Inflammatory macrophage (primary cell): ENCODE results near the gene CDC23.
A peak's percentile ranks its signal among the peaks of the same experiment; 100 is the strongest.
"Not testable (repeated sequence)": the region's sequence is repeated elsewhere in the genome, so short reads cannot be mapped to it uniquely, and the experiment has no call there.

Source experiments
- DNase-seq, 2 donors: peaks; one replicate each; pipeline ENCODE4 v3.0.0-alpha.2; 2020 to 2022
- total RNA-seq, 18 experiments: gene quantifications; one replicate each; lab custom pipeline; 2026; ENCODE audit warnings: mixed read lengths in 6 of 18, inconsistent platforms in 2 of 18; lab: John Stamatoyannopoulos, UW

Gene CDC23, protein sequence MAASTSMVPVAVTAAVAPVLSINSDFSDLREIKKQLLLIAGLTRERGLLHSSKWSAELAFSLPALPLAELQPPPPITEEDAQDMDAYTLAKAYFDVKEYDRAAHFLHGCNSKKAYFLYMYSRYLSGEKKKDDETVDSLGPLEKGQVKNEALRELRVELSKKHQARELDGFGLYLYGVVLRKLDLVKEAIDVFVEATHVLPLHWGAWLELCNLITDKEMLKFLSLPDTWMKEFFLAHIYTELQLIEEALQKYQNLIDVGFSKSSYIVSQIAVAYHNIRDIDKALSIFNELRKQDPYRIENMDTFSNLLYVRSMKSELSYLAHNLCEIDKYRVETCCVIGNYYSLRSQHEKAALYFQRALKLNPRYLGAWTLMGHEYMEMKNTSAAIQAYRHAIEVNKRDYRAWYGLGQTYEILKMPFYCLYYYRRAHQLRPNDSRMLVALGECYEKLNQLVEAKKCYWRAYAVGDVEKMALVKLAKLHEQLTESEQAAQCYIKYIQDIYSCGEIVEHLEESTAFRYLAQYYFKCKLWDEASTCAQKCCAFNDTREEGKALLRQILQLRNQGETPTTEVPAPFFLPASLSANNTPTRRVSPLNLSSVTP
- total RNA-seq = 16.5 to 73.6 (median 48.1) reads per million in 18 experiments

- DNase-seq = peak; percentile 98
Measured at GRCh38 chr5:138213161-138214029, at the start of gene CDC23. Gene CDC23, minus strand, starts transcription at chr5:138213323. Its CDS starts 11 bp downstream, at chr5:138213312.

DNA sequence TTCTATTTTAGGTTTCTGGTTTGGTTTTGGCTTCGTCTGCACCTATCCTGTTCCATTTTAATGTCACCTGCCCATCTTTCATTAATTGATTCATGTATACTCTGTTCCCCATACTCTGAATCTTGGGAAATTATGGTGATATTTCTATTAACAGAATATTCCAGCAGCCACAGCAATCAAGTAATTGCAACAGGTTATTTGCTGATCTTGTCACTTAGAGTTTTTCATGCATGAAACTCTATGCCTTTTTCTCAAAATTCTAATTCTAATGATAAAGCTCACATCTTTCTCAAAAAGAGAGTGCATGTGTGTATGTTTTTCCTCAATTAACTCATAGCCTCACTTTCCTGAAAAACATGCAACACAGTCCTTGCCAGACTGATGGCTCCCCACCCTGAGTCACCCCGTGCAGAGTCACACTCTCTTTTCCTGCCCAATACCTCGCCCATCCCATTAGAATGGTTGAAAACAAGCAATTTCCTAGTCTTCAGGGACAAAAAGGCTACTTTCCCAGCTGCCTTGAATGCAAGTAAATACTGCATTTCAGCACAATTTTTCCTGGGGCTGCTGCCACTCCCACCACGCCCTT lies 45.7 kb upstream of the CDC23 start:
- no peak for DNase-seq

GRCh38 chr5:138257583-138257982 lies 44.5 kb upstream of the CDC23 start:
- DNase-seq = no peak

DNA sequence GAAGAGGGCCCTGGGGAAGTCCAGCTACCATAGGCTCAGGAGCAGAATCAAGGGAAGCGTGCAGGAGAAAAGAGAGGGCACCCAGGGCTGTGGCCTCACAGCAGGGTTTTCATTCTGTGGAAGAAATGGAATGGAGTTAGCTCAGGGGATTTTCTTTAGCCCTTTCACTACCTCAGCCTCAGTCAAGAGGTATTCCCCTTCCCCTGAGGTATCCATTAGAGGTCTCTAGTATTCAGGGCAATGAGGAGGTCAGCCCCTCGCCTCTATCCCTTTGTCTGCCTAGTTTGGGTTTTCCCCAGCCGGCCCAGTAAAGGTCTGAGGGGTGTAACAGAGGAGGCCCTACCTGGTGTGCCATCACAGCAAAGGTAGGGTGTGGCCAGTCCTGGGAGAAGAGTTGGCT lies 39.8 kb upstream of the CDC23 start:
- DNase-seq = no peak

DNA sequence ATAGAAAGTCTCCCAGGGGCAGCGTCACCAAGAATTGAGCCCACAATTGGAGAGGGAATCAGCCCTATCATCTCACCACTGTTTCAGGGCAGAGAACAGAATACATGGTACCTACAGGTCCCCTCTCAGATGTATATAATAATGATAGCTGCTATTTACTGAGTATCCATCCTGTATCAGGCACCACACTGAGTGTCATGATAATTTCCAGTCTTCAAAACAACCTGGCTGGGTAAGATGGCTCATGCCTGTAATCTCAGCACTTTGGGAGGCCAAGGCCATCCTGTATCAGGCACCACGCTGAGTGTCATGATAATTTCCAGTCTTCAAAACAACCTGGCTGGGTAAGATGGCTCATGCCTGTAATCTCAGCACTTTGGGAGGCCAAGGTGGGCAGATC lies 34.7 kb upstream of the CDC23 start:
- DNase-seq = not testable (repeated sequence)

DNA sequence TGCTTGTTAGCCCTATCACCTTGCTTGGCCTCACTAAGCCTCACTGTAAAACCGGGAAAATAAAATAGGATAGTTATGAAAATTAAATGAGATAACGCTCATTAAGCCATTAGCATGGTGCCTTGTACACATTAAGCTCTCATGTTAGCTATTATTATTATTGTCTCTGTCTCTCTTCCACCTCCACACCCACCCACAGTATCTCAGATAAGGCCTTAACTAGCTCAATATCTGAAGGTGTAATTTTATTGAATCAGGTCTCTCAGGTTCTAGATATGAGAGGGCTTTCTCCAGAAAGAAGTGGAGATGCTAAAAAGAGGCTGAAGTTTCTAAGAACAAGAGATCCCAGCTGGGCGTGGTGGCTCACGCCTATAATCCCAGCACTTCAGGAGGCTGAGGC lies 33.7 kb upstream of the CDC23 start:
- no peak for DNase-seq

DNA sequence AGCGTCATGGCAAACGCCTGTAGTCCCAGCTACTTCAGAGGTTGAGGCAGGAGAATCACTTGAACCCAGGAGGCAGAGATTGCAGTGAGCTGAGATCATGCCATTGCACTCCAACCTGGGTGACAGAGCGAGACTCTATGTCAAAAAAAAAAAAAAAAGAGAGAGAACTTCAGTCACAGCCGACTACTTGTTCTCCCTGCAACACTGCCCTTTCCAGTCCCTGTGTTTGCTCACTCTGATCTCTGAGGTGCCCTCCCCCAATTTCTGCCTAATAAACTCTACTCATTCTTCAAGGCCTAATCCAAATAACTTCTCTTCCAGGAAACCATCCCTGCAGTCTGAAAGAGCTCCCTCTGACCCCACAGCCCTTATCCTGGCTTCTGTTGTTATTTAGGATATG lies 33.2 kb upstream of the CDC23 start:
- no peak for DNase-seq

DNA sequence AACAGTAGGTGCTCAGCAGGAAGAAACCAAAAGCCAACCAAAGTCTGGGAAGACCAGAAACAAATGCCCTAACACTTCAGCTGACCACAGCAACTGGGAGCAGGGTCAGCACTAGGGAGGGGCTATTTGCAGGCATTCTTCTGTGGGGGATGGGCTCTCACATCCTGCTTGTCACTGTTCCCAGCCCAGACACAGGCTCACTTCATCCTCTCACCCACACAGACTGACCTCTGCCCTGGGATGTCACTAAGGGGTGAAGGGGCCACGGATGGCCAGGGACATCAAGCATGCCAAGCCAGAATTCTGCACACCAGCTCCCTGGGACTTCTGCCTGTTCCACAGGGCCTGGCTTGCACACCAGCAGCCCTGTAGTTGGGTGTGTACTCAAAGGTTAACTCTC lies 32.6 kb upstream of the CDC23 start:
- no peak for DNase-seq

- DNase-seq = no peak
Measured at GRCh38 chr5:138243794-138244193, 30.7 kb upstream of the CDC23 start.

DNA sequence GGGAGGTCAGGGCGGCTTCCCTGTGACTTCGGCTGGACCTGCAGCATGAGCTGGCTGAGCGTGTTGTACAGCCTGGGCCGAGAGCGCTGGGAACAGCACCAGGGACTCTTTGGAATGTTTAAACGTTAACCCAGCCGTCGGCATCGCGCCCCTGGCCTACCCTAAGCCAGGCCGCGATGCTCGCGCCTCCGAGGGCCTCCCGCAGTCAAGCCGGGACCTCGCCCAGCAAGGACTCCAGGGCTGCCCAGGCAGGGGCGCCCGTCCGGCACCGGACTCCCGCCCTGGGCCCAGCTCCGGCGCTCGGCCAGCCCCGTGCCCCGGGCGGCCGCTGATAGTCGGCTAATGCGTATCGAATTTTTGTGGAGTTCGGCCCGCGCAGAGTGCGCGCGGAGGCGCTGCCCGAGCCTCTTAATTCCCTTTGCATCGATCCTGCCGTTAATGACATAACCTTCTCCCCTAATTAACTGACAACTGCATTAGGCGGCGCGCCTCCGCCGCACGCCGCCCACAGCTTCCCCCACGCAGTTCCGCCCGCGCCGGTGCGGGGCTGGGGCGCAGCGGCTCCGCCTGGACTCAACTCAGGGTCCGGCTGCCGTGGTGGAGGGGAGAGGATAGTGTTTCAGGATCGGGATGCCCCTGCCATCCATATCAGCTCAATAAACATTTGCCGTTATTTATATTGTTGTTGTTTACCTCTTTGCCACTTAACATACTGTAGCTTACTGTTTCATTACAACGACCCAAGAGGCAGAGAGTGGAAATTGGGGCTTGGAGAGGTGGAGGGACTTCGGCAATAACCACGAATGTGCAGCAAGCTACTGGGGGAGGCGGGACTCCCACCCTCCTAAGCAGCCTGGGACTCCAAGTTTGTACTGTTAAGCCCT lies 28.8 kb upstream of the CDC23 start:
- DNase-seq = no peak

- no peak for DNase-seq
Measured at GRCh38 chr5:138240650-138241385, 27.7 kb upstream of the CDC23 start.

- DNase-seq = no peak
Measured at GRCh38 chr5:138238034-138238433, 24.9 kb upstream of the CDC23 start.

- no peak for DNase-seq
Measured at GRCh38 chr5:138234651-138235050, 21.5 kb upstream of the CDC23 start.

GRCh38 chr5:138233280-138233679 lies 20.2 kb upstream of the CDC23 start:
- DNase-seq = no peak

GRCh38 chr5:138230981-138231589 lies 18.0 kb upstream of the CDC23 start:
- DNase-seq = no peak

GRCh38 chr5:138230261-138230660 lies 17.1 kb upstream of the CDC23 start:
- no peak for DNase-seq

DNA sequence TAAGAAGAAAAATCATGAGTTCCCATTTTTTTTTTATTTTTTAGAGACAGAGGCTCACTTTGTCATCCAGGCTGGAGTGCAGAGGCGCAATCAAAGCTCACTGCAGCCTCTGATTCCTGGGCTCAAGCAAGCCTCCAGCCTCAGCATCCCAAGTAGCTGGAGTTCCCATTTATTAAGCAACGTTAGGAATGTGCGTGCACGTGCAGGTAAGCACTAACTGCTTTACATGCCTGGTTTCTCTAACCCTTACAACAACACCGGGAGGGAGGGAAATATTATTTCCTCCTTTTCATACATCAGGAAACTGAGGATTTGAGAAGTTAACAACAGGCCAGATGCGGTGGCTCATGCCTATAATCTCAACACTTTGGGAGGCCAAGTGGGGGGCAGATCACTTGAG lies 16.3 kb upstream of the CDC23 start:
- no peak for DNase-seq

DNA sequence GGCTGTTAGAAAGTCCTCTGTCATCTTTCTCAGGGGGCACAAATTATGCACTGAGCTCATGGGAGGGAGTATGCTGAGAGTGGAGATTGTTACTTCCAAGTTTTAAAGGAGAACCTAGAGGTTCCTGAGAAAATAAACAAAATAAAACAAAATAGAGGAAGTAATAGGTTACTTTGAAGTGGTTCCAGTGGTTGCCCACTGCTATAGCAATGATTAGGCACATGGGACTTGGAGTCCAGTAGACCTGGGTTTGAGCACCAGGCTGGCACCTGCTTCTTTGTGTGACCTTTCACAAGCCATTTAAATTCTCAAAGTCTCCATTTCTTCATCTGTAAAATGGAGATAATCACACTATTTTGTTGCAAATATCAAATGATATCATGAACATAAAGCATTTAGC lies 13.8 kb upstream of the CDC23 start:
- DNase-seq = peak in 1 of 2 donors; percentile 37

GRCh38 chr5:138224712-138225111 lies 11.6 kb upstream of the CDC23 start:
- DNase-seq = no peak

- no peak for DNase-seq
Measured at GRCh38 chr5:138223532-138223931, 10.4 kb upstream of the CDC23 start.

- DNase-seq = no peak
Measured at GRCh38 chr5:138216799-138217198, 3.7 kb upstream of the CDC23 start.
